K562 (cell line): ENCODE results near the gene IL21. TPM values are rescaled to one million over a fixed set of nuclear protein-coding genes. Genes with fewer than 3 reads are reported as not detected.

Experiments used
- ATAC-seq: fragments of 200-7000 bp; cut with Tn5 transposase; 3 replicates; pipeline ENCODE4 v1.9.1; 2020; ENCODE audit warnings: moderate library complexity
- BruUV-seq: library from RNA; stranded (reverse); fragments of 400-500 nt; replicated peaks from 2 replicates; lab custom pipeline; 2021; lab: Mats Ljungman, UMichigan
- CTCF ChIA-PET: fragments of 300-600 bp; formaldehyde crosslinking; extraction: SDS; loops from one replicate; lab custom pipeline; 2021; ENCODE audit warnings: low intra/inter-chr PET ratio; lab: Yijun Ruan, JAX
- POLR2A ChIA-PET: fragments of 300-600, 350-650 bp; sonication (Branson Sonifier 250); formaldehyde crosslinking; extraction: SDS; loops from one replicate; lab custom pipeline; 2021; ENCODE audit warnings: antibody characterized with exemption, inconsistent platforms; lab: Yijun Ruan, JAX
- DNase-seq, 4 experiments: peaks; one replicate each; pipeline versions ENCODE4 v3.0.0 to v3.0.0-alpha.2; 2011 to 2018; ENCODE audit warnings: low spot score in 3 of 4, mixed read lengths in 3 of 4; ENCODE audit errors: extremely low read depth in 1 of 4
- FAIRE-seq: peaks from 2 replicates; lab custom pipeline; 2011; peaks lifted over from hg19 to GRCh38; lab: Jason Lieb, UNC
- H2AFZ ChIP-seq: 2 replicates; pipeline ENCODE4 v1.6.0; 2011; ENCODE audit warnings: low read depth, low read length, control low read depth, inconsistent platforms
- H3K27ac ChIP-seq: fragments of 200-600 bp; 3 replicates; pipeline ENCODE4 v1.8.0; 2011; ENCODE audit warnings: low read depth, mild to moderate bottlenecking, control low read depth, inconsistent platforms, low read length, moderate library complexity, mixed read lengths; ENCODE audit errors: extremely low read depth
- H3K27me3 ChIP-seq, 2 experiments: fragments of 300-600 bp in 1 of 2; 2 replicates in 1 of 2; 3 replicates in 1 of 2; pipeline versions ENCODE4 v1.6.0 to v1.8.0; 2011; ENCODE audit warnings: inconsistent platforms in 2 of 2, low read length in 2 of 2, mild to moderate bottlenecking in 1 of 2, mixed read lengths in 1 of 2, moderate library complexity in 1 of 2; ENCODE audit not compliant: control insufficient read depth in 2 of 2, insufficient read depth in 2 of 2
- H3K36me3 ChIP-seq: fragments of 300-600 bp; 3 replicates; pipeline ENCODE4 v1.8.0; 2011; ENCODE audit warnings: mild to moderate bottlenecking, low read length, inconsistent platforms; ENCODE audit not compliant: control insufficient read depth, insufficient read depth
- H3K4me1 ChIP-seq, 2 experiments: fragments of 200-600 bp in 1 of 2; replicated peaks in 1 of 2; 2 replicates in 1 of 2; 3 replicates in 1 of 2; pipeline versions ENCODE4 v1.5.1 to v1.8.0; 2011; ENCODE audit warnings: inconsistent platforms in 2 of 2, low read length in 2 of 2, mild to moderate bottlenecking in 1 of 2, mixed read lengths in 1 of 2, moderate library complexity in 1 of 2; ENCODE audit not compliant: control insufficient read depth in 2 of 2, insufficient read depth in 2 of 2
- H3K4me2 ChIP-seq: 2 replicates; pipeline ENCODE4 v1.6.1; 2011; ENCODE audit warnings: low read length, control low read depth, inconsistent platforms, mixed read lengths; ENCODE audit not compliant: insufficient read depth
- H3K4me3 ChIP-seq: fragments of 200-600 bp; sonication (generic), shearing (Covaris generic); 2 replicates; pipeline ENCODE4 v1.5.1; 2016; ENCODE audit warnings: control low read depth, inconsistent platforms
- H3K79me2 ChIP-seq: fragments of 200-600 bp; 3 replicates; pipeline ENCODE4 v1.8.0; 2011; ENCODE audit warnings: low read length, inconsistent platforms; ENCODE audit not compliant: control insufficient read depth, insufficient read depth
- H3K9ac ChIP-seq, 2 experiments: 2 replicates each; pipeline versions ENCODE4 v1.6.0 to v1.6.1; 2011; ENCODE audit warnings: low read depth in 2 of 2, low read length in 2 of 2, control low read depth in 1 of 2, inconsistent platforms in 1 of 2, mild to moderate bottlenecking in 1 of 2, mixed read lengths in 1 of 2; ENCODE audit not compliant: insufficient read depth in 1 of 2
- H3K9me1 ChIP-seq: one replicate; pipeline ENCODE4 v1.6.0; 2011; ENCODE audit warnings: inconsistent platforms, mild to moderate bottlenecking, low read length, moderate library complexity; ENCODE audit not compliant: control insufficient read depth, insufficient read depth
- H3K9me3 ChIP-seq: replicated peaks from 2 replicates; pipeline ENCODE4 v1.5.1; 2011; ENCODE audit warnings: low read depth, low read length, inconsistent platforms; ENCODE audit not compliant: control insufficient read depth, insufficient read depth
- H4K20me1 ChIP-seq: replicated peaks from 2 replicates; pipeline ENCODE4 v1.6.1; 2011; ENCODE audit warnings: low read length, inconsistent platforms, mixed read lengths; ENCODE audit not compliant: control insufficient read depth, insufficient read depth
- ATF7 ChIP-seq: fragments of 450-650 bp; IDR thresholded peaks from 2 replicates; pipeline ENCODE4 v1.7.1; 2014; ENCODE audit warnings: mild to moderate bottlenecking, moderate library complexity
- PCBP1 ChIP-seq: fragments of 200-400 bp; formaldehyde crosslinking; IDR thresholded peaks from 2 replicates; pipeline ENCODE4 v1.6.1; 2018; ENCODE audit warnings: mild to moderate bottlenecking, low read depth, low read length; ENCODE audit not compliant: poor library complexity, severe bottlenecking
- WGBS: fragments of 100-300 bp; shearing (Covaris generic); methylation state at CpG from one replicate; pipeline ENCODE4 v1.1.6; 2016; ENCODE audit warnings: low coverage, mixed read lengths; ENCODE audit not compliant: insufficient coverage; ENCODE audit errors: missing lambda C conversion rate; 5-methylcytosine and 5-hydroxymethylcytosine counted together
- in situ Hi-C: fragments of 300-500 bp; cut with MboI; formaldehyde crosslinking; loops from 4 replicates; pipeline ENCODE4 v1.15.0; 2018; ENCODE audit warnings: inconsistent platforms, mixed read lengths
- intact Hi-C: fragments of 100-400 bp; cut with micrococcal nuclease; formaldehyde crosslinking; loops from 2 replicates; pipeline ENCODE4 v1.14.2; 2022
- polyA plus RNA-seq, 8 experiments: library from polyadenylated mRNA; depleted of rRNA in 4 of 8; stranded (reverse) in 5 of 8; unstranded in 3 of 8; fragments of >200 nt; fragmentation: Nextera tagmentation in 2 of 8; fragmentation: Illumina TruSeq in 1 of 8; extraction: Ambion mirVana in 2 of 8; extraction: Trizol in 1 of 8; gene quantifications; 2 replicates each; pipeline versions ENCODE4 v1.2.1 to v1.2.3, GENCODE V29; 2011 to 2014; ENCODE audit warnings: inconsistent platforms in 1 of 8, missing spikeins in 1 of 8
- total RNA-seq, 7 experiments: library from RNA; depleted of rRNA in 6 of 7; stranded (reverse); fragments of >200 nt in 6 of 7; fragmentation: Illumina TruSeq in 2 of 7; extraction: Trizol in 2 of 7; gene quantifications; 2 replicates each; pipeline versions ENCODE4 v1.2.1 to v1.2.3, GENCODE V29; 2011 to 2021; ENCODE audit warnings: low replicate concordance in 1 of 7
- TF ChIP-seq, protein P1 (sequence below): fragments of 450-650 bp; formaldehyde crosslinking; IDR thresholded peaks from 2 replicates; pipeline ENCODE4 v1.4.0; 2020; ENCODE audit warnings: mild to moderate bottlenecking, moderate library complexity

The IL21 gene
- total and polyA plus RNA-seq, 9 of the 15 experiments (the other 6 are each of a cell fraction or from before 2014, with no cell fraction given), result not detected

GRCh38 chr4:122604146-122604545 lies 16.7 kb downstream of the IL21 start:
- intact Hi-C loops, result loop anchor here (5.0 to 10.0 kb wide), 5 partner anchors 58 to 1061 kb away; partner anchors contain the start of genes BBS12 and FGF2
- no peak for FAIRE-seq
- 100% methylated on average over 1 of the region's 1 CpG for WGBS

More at GRCh38 chr4:122604146-122604545, 16.7 kb downstream of the IL21 start:
- Histone ChIP-seq H3K9me1 (no peaks in the 10 kb centered on the region), H3K4me3 (no peak overlapping the region), H3K4me1 (peaks cover 0 to 21% of the 10 kb centered on the region in 2 experiments; a peak in 4 of 5 replicates), H3K9me3 (no peaks in the 10 kb centered on the region), H2AFZ (0 out of 2 replicates have a peak overlapping the region, but pooled peaks have one; percentile 26), H3K36me3 (no peaks in the 10 kb centered on the region), H3K9ac (no peak overlapping the region; a peak in 1 of 4 replicates), H3K27ac (no peak overlapping the region), H3K27me3 (no peaks in the 10 kb centered on the region), H3K4me2 (no peak overlapping the region), H3K79me2 (no peaks in the 10 kb centered on the region), H4K20me1 (no peaks in the 10 kb centered on the region)
- DNase-seq, result no peak
- ChIA-PET POLR2A (interaction anchor here (1.2 kb wide), 1 partner anchor 27 kb away, joined by 3 read pairs; no protein-coding TSS in a partner anchor), CTCF (interaction anchor here (0.9 to 3.1 kb wide), 2 partner anchors 113 to 327 kb away, joined by 3 to 19 read pairs; no protein-coding TSS in a partner anchor)
- in situ Hi-C loops, result loop anchor here (5.0 kb wide), 2 partner anchors 108 to 323 kb away; no protein-coding TSS in a partner anchor
- ATAC-seq, result no peak
- no peak for TF ChIP-seq ATF7
- TF ChIP-seq, protein P1, sequence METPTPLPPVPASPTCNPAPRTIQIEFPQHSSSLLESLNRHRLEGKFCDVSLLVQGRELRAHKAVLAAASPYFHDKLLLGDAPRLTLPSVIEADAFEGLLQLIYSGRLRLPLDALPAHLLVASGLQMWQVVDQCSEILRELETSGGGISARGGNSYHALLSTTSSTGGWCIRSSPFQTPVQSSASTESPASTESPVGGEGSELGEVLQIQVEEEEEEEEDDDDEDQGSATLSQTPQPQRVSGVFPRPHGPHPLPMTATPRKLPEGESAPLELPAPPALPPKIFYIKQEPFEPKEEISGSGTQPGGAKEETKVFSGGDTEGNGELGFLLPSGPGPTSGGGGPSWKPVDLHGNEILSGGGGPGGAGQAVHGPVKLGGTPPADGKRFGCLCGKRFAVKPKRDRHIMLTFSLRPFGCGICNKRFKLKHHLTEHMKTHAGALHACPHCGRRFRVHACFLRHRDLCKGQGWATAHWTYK (CRISPR knock-in tag), result no peak
- TF ChIP-seq PCBP1, result no peak
- BruUV-seq, result no TSS peak
